ENCODE results near the gene E2F4.
A peak's percentile ranks its signal among the peaks of the same experiment; 100 is the strongest.

E2F4 gene

GRCh38 chr16:67157892-67158635, 33.9 kb upstream of the E2F4 start:
- DNase-seq (ENCODE audit: low read depth in 1 of 2, low spot score in 1 of 2) = no peak

- DNase-seq (ENCODE audit: low read depth in 1 of 2, low spot score in 1 of 2) = peak; percentile 53 to 64
Measured at GRCh38 chr16:67158637-67159600, 33.0 kb upstream of the E2F4 start.

GRCh38 chr16:67161595-67162058, 30.3 kb upstream of the E2F4 start:
- DNase-seq (ENCODE audit: low read depth in 1 of 2, low spot score in 1 of 2) = no peak

GRCh38 chr16:67162506-67163163, 29.3 kb upstream of the E2F4 start:
- DNase-seq (ENCODE audit: low read depth in 1 of 2, low spot score in 1 of 2) = no peak

- no peak for DNase-seq (ENCODE audit: low read depth in 1 of 2, low spot score in 1 of 2)
Measured at GRCh38 chr16:67163164-67163998, 28.6 kb upstream of the E2F4 start.

GRCh38 chr16:67163999-67164558, 27.9 kb upstream of the E2F4 start:
- DNase-seq (ENCODE audit: low read depth in 1 of 2, low spot score in 1 of 2) = no peak

- no peak for DNase-seq (ENCODE audit: low read depth in 1 of 2, low spot score in 1 of 2)
Measured at GRCh38 chr16:67164599-67165061, 27.3 kb upstream of the E2F4 start, which contains the start of gene HSF4. Gene HSF4 (plus strand): TSS chr16:67164745. CDS start chr16:67164812, 67 bp downstream.

GRCh38 chr16:67165121-67166078, 26.6 kb upstream of the E2F4 start:
- no peak for DNase-seq (ENCODE audit: low read depth in 1 of 2, low spot score in 1 of 2)

- no peak for DNase-seq (ENCODE audit: low read depth in 1 of 2, low spot score in 1 of 2)
Measured at GRCh38 chr16:67166110-67166547, 25.8 kb upstream of the E2F4 start.

- DNase-seq (ENCODE audit: low read depth in 1 of 2, low spot score in 1 of 2) = no peak
Measured at GRCh38 chr16:67166598-67167168, 25.3 kb upstream of the E2F4 start.

- DNase-seq (ENCODE audit: low read depth in 1 of 2, low spot score in 1 of 2) = no peak
Measured at GRCh38 chr16:67167588-67167987, 24.4 kb upstream of the E2F4 start.

GRCh38 chr16:67169011-67169451, 22.9 kb upstream of the E2F4 start:
- no peak for DNase-seq (ENCODE audit: low read depth in 1 of 2, low spot score in 1 of 2)

- DNase-seq (ENCODE audit: low read depth in 1 of 2, low spot score in 1 of 2) = no peak
Measured at GRCh38 chr16:67169642-67170167, 22.2 kb upstream of the E2F4 start.

GRCh38 chr16:67170168-67170948, 21.6 kb upstream of the E2F4 start, which contains the start of gene NOL3:
Gene NOL3 (plus strand): TSS chr16:67170538.
- no peak for DNase-seq (ENCODE audit: low read depth in 1 of 2, low spot score in 1 of 2)

- DNase-seq (ENCODE audit: low read depth in 1 of 2, low spot score in 1 of 2) = no peak
Measured at GRCh38 chr16:67170949-67171649, 20.9 kb upstream of the E2F4 start.

- no peak for DNase-seq (ENCODE audit: low read depth in 1 of 2, low spot score in 1 of 2)
Measured at GRCh38 chr16:67173323-67173722, 18.6 kb upstream of the E2F4 start.
